ENCODE data around the gene DOK4. TPM values are rescaled to one million over a fixed set of nuclear protein-coding genes. Genes with fewer than 3 reads are reported as not detected.
"Not testable (repeated sequence)": the region's sequence is repeated elsewhere in the genome, so short reads cannot be mapped to it uniquely, and the experiment has no call there.

Gene DOK4
- total RNA-seq, 1 donor from 2014 or later, result 7.5 TPM

- intact Hi-C loops (cut with DNase I), result no loop called here
- ATAC-seq (ENCODE audit: poor library complexity) (no peak), DNase-seq (no peak)
Observed at GRCh38 chr16:57471209-57471608, 15.1 kb downstream of the DOK4 start.

GRCh38 chr16:57470711-57471110 is 15.6 kb downstream of the DOK4 start:
- peak; percentile 61 for ATAC-seq (ENCODE audit: poor library complexity)
- intact Hi-C loops (cut with DNase I), result no loop called here
- DNase-seq, result peak; percentile 80

GRCh38 chr16:57469917-57470470 is 16.3 kb downstream of the DOK4 start:
- intact Hi-C loops (cut with DNase I), result no loop called here
- DNase-seq, result no peak
- ATAC-seq (ENCODE audit: poor library complexity), result no peak

- ATAC-seq (ENCODE audit: poor library complexity), result no peak
- intact Hi-C loops (cut with DNase I), result no loop called here
- no peak for DNase-seq
Observed at GRCh38 chr16:57469046-57469445, 17.2 kb downstream of the DOK4 start.

- intact Hi-C loops (cut with DNase I), result no loop called here
- no peak for DNase-seq
- ATAC-seq (ENCODE audit: poor library complexity), result no peak
Observed at GRCh38 chr16:57468346-57468745, 17.9 kb downstream of the DOK4 start.

- no peak for ATAC-seq (ENCODE audit: poor library complexity)
- DNase-seq, result no peak
- intact Hi-C loops (cut with DNase I), result no loop called here
Observed at GRCh38 chr16:57464523-57464922, 21.8 kb downstream of the DOK4 start.

- ATAC-seq (ENCODE audit: poor library complexity), result peak; percentile 26
- intact Hi-C loops (cut with DNase I), result no loop called here
- no peak for DNase-seq
Observed at GRCh38 chr16:57462978-57463362, 23.3 kb downstream of the DOK4 start.

GRCh38 chr16:57462209-57462977 is 23.9 kb downstream of the DOK4 start, which contains the start of gene POLR2C:
TSS of gene POLR2C (plus strand) at chr16:57462679. CDS start at chr16:57462725, 46 bp downstream.
- ATAC-seq (ENCODE audit: poor library complexity) (peak; percentile 93), DNase-seq (peak; percentile 95)
- intact Hi-C loops (cut with DNase I), result no loop called here

- intact Hi-C loops (cut with DNase I), result no loop called here
- no peak for DNase-seq
- no peak for ATAC-seq (ENCODE audit: poor library complexity)
Observed at GRCh38 chr16:57452021-57452420, 34.3 kb downstream of the DOK4 start.

- intact Hi-C loops (cut with DNase I), result no loop called here
- peak; percentile 99 for ATAC-seq (ENCODE audit: poor library complexity)
- peak; percentile 98 for DNase-seq
Observed at GRCh38 chr16:57447186-57447962, 38.9 kb downstream of the DOK4 start, which contains the start of the genes CIAPIN1 and COQ9. TSS of gene CIAPIN1 (minus strand) at chr16:57447385. CDS start at chr16:57440928, 6,457 bp downstream. TSS of gene COQ9 (plus strand) at chr16:57447479. CDS start at chr16:57447506, 27 bp downstream.

GRCh38 chr16:57446531-57447185 is 39.6 kb downstream of the DOK4 start:
- DNase-seq, result peak; percentile 54
- peak; percentile 30 for ATAC-seq (ENCODE audit: poor library complexity)
- intact Hi-C loops (cut with DNase I), result no loop called here

- ATAC-seq (ENCODE audit: poor library complexity) (no peak), DNase-seq (no peak)
- intact Hi-C loops (cut with DNase I), result no loop called here
Observed at GRCh38 chr16:57445510-57445909, 40.8 kb downstream of the DOK4 start.

- intact Hi-C loops (cut with DNase I), result no loop called here
- DNase-seq, result no peak
- no peak for ATAC-seq (ENCODE audit: poor library complexity)
Observed at GRCh38 chr16:57444711-57445110, 41.6 kb downstream of the DOK4 start.

GRCh38 chr16:57440551-57440950 is 45.7 kb downstream of the DOK4 start:
- DNase-seq; ATAC-seq (ENCODE audit: poor library complexity); intact Hi-C loops (cut with DNase I): not testable (repeated sequence)

GRCh38 chr16:57439947-57440346 is 46.3 kb downstream of the DOK4 start:
- intact Hi-C loops (cut with DNase I); ATAC-seq (ENCODE audit: poor library complexity); DNase-seq: not testable (repeated sequence)

- no peak for DNase-seq
- intact Hi-C loops (cut with DNase I), result no loop called here
- ATAC-seq (ENCODE audit: poor library complexity), result no peak
Observed at GRCh38 chr16:57435838-57436237, 50.5 kb downstream of the DOK4 start.

GRCh38 chr16:57434003-57434402 is 52.3 kb downstream of the DOK4 start:
- no peak for ATAC-seq (ENCODE audit: poor library complexity)
- DNase-seq, result no peak
- intact Hi-C loops (cut with DNase I), result no loop called here

- intact Hi-C loops (cut with DNase I), result no loop called here
- no peak for ATAC-seq (ENCODE audit: poor library complexity)
- no peak for DNase-seq
Observed at GRCh38 chr16:57432989-57433388, 53.3 kb downstream of the DOK4 start.

- ATAC-seq (ENCODE audit: poor library complexity), result no peak
- intact Hi-C loops (cut with DNase I), result no loop called here
- DNase-seq, result no peak
Observed at GRCh38 chr16:57432505-57432904, 53.8 kb downstream of the DOK4 start.
